ENCODE results near the gene MTIF3. TPM values are rescaled to one million over a fixed set of nuclear protein-coding genes. Genes with fewer than 3 reads are reported as not detected.

Gene MTIF3
- total and polyA plus RNA-seq, 8 donors = 20.5 to 139 (median 80.1) TPM

- Histone ChIP-seq H3K9me3 (no peaks in the 10 kb centered on the region), H3K4me1 (peaks cover 0 to 11% (median 0%) of the 10 kb centered on the region in 4 donors), H3K36me3 (no peaks in the 10 kb centered on the region), H3K4me3 (no peak overlapping the region), H3K27me3 (no peaks in the 10 kb centered on the region), H3K27ac (no peak overlapping the region)
- DNase-seq = no peak
- intact Hi-C loops (cut with DNase I; ENCODE audit: low total_unique reads) = no loop called here
- 64 to 81% (median 71%) methylated on average over 5 of the region's 5 CpGs for WGBS, 5 donors
- TF ChIP-seq EP300 (IDR thresholded peaks at IDR 0.05) (no peak), CTCF (IDR thresholded peaks at IDR 0.05) (no peak), POLR2A (IDR thresholded peaks at IDR 0.05) (no peak), POLR2AphosphoS5 (IDR thresholded peaks at IDR 0.05) (no peak)
Observed at GRCh38 chr13:27470075-27470820, 19.9 kb upstream of the MTIF3 start.

GRCh38 chr13:27466513-27466912 is 16.1 kb upstream of the MTIF3 start:
- Histone ChIP-seq H3K27ac (no peak overlapping the region), H3K36me3 (no peaks in the 10 kb centered on the region), H3K4me3 (no peak overlapping the region), H3K9me3 (no peaks in the 10 kb centered on the region), H3K27me3 (no peaks in the 10 kb centered on the region), H3K4me1 (peaks cover 0 to 18% (median 0%) of the 10 kb centered on the region in 4 donors)
- TF ChIP-seq CTCF (IDR thresholded peaks at IDR 0.05) (no peak), EP300 (IDR thresholded peaks at IDR 0.05) (no peak), POLR2AphosphoS5 (IDR thresholded peaks at IDR 0.05) (no peak), POLR2A (IDR thresholded peaks at IDR 0.05) (no peak)
- 8 to 41% (median 35%) methylated on average over 3 of the region's 3 CpGs for WGBS, 5 donors
- intact Hi-C loops (cut with DNase I; ENCODE audit: low total_unique reads) = no loop called here
- no peak for DNase-seq

- Histone ChIP-seq H3K9me3 (no peaks in the 10 kb centered on the region), H3K4me3 (no peak overlapping the region), H3K27me3 (peaks cover 0 to 3% (median 0%) of the 10 kb centered on the region in 3 donors), H3K27ac (no peak overlapping the region), H3K36me3 (no peaks in the 10 kb centered on the region), H3K4me1 (peaks cover 0 to 18% (median 0%) of the 10 kb centered on the region in 4 donors)
- TF ChIP-seq POLR2AphosphoS5 (IDR thresholded peaks at IDR 0.05) = no peak
- no peak for TF ChIP-seq EP300 (IDR thresholded peaks at IDR 0.05)
- no peak for DNase-seq
- intact Hi-C loops (cut with DNase I; ENCODE audit: low total_unique reads) = no loop called here
- 45 to 83% (median 77%) methylated on average over 5 of the region's 5 CpGs for WGBS, 5 donors
Observed at GRCh38 chr13:27465611-27466010, 15.2 kb upstream of the MTIF3 start.

GRCh38 chr13:27463500-27463899 is 13.1 kb upstream of the MTIF3 start:
- Histone ChIP-seq H3K4me1 (peaks cover 0 to 18% (median 0%) of the 10 kb centered on the region in 4 donors), H3K27ac (no peak overlapping the region), H3K4me3 (no peak overlapping the region), H3K27me3 (peaks cover 0 to 4% (median 0%) of the 10 kb centered on the region in 3 donors), H3K9me3 (no peaks in the 10 kb centered on the region), H3K36me3 (no peaks in the 10 kb centered on the region)
- 32 to 73% (median 59%) methylated on average over 3 to 6 of the region's 6 CpGs for whole genome bisulfite sequencing, 5 donors
- no peak for DNase-seq
- intact Hi-C loops (cut with DNase I; ENCODE audit: low total_unique reads) = no loop called here
- TF ChIP-seq POLR2AphosphoS5 (IDR thresholded peaks at IDR 0.05) (no peak), POLR2A (IDR thresholded peaks at IDR 0.05) (no peak), EP300 (IDR thresholded peaks at IDR 0.05) (no peak), CTCF (IDR thresholded peaks at IDR 0.05) (no peak)
